Stimulated activated CD4-positive, alpha-beta T cell treated with anti-CD3 and anti-CD28 coated beads, Interleukin-4, amount 100 ng/mL, for 48 hours (primary cell): Measurements from ENCODE around the gene TUBA4A.
"Not testable (repeated sequence)": the region's sequence is repeated elsewhere in the genome, so short reads cannot be mapped to it uniquely, and the experiment has no call there.

Experiments used
- DNase-seq, 2 donors: peaks; one replicate each; pipeline ENCODE4 v3.0.0-alpha.2; 2020; ENCODE audit warnings: low read depth in 2 of 2

The TUBA4A gene

DNA sequence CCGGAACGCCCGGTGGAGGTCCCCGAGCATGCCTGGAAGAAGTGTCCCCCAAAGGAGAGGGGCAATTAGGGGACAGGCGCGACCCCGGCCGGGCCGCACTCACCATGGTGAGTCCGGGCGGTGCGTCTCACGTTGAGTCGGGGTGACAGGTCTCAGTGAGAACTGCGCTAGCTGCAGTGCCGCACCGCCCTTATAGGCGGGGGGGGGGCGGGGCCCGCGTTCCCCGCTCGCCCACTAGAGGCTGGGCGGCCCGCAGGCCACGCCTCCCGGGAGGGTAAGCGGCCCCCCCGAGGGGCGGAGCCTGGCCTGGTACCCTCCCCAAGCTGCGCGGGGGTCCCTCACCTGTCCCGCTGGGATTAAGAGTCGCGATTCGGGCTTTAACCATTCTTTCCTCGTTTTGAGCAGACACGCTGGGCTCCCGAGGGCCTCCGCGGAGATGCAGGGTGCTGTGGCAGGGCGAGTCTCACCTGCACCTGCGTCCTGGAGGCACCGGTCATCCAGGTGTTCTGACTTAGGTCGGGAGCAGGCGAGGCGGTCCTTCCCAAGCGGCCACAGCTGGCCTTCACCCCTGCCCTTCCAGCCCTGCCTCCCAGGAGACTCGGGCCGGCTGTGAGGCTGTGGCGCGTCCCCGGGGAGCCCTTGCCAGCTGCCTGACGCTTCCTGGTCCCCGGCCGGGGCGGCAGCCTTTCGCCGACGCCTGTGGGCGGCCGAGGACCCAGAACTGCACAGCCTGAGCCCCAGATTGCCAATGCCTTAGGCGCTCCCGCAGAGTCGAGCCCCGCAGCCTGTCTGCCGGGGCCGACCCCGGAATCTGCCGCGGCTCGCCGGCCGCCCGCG lies at the start of gene TUBA4A:
Gene TUBA4A, minus strand, starts transcription at position 166 of the 837 bp plus-strand sequence. Its CDS starts 60 bp downstream, at position 106.
- peak; percentile 84 to 86 for DNase-seq

DNA sequence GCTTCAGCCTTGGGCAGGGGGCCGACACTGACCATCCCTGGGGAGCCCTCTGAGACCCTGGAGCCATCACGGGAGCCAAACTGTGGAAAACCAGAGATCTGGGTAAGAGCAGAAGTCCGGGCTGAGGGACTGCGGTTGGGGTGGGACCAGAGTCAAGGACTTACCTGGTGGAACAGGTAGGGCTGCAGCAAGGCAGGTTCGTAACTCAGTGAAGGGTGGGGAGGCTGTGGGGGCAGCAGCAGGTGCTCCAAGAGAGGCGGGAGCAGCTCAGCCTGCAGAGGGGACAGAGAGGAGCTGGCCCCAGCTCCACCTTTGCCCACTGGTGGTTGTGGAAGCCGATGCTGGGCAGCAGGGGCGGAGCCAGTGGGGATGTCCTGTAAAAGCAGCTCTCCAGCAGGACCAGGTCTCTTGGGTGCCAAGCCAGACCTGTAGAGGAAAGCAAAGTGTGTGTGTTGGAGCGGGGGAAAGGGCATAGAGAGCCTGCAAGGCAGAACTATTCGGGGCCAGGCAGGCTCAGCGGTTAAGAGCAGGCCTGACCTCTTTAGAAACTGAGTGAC lies 48.8 kb upstream of the TUBA4A start:
- no peak for DNase-seq

DNA sequence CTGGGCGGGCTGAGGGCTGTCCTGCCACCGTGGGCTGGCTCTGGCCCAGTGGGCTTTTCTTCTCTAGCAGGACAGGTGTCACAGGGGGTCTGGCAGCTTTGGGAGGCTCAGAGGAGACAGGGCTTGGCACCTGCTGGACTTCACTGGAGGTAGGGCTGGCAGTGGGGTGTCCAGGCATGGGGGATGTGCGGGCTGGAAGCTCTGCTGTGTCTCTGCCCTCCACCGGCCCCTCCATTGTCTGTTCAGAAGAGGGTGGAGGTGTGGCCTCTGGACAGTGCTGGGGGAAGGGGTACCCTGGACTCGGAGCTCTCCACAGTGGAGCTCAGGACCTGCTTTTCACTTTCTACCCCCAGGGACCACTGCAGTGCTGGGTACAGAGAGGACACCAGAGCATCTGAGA lies 46.3 kb upstream of the TUBA4A start:
- no peak for DNase-seq

DNA sequence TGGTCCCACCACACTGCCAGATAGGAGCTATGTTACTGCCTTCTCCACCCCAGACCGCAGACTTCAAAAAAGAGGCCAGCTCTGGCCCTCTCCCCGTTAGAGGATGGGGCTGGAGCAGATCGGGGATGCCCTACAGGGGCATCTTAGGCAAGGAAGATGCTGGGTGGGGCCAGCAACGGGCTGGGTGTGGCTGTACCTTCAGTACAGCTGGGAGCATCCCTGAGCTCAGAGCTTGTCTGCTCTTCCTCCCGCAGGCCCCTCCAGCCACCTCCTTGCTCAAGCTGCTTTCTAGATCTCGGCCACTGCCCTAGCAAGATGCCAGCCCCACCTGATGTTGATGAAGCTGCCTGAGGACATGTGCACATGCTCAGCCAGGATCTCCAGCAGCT lies 45.6 kb upstream of the TUBA4A start:
- DNase-seq = no peak

DNA sequence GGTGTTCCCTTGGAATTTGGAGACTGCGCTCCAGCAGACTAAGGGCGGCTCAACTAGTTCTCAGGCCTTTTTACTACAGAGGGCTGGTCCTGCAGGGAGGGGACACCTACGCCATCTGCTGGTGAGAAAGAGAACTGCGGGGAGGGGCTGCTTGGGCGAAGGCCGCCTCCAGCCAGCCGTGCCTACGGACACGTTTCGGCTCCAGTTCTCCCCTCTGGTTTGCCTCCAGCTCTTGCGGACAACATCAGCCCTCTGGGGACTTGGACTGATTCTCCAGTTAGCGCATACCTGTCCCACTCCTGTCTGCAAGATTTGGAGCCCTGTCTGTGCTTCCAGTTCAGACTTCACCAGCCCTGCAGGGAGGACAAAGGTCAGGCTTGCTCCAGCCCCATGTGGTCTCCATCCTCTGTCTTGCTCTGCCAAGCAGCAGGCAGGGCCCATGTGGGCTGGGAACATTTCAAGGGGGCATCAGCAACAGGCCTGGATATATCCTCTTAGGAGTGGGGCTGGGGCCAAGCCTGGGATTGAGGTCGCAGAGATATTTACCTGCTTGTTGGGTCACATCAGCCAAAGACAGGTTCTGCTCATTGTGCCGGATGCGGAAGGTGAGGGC lies 45.1 kb upstream of the TUBA4A start:
- DNase-seq = peak; percentile 85 to 94

DNA sequence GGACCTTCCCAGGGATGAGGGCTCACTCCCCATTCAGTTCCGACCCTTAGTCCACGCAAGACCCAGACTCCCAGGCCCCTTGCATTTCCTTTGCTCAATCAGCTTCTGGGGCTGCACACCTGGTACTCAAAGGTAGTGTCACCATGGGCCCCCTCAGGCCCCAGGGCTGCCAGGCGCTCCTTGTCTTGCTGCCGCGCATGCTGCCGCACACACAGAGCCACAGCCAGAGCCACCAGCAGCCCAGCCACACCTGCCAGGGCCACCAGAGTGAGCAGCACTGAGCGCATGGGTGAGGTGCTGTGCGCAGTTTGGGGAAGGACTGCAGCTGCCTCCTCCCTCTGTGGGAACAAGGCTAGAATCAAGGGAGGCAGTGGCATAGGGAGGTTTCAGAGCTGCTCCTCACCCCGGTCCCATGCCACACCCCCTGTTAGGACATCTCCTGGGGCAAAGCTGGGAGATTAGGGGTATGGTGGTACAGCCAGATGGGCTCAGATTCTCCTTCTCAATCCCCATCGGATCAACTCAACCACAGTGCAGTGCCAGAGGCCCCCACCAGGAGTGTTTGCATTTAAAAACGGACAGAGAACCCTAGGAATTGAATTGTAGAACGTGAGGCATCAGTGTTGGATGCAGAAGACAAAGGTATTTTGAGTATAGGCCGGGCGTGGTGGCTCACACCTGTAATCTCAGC lies 44.2 kb upstream of the TUBA4A start:
- DNase-seq = no peak

DNA sequence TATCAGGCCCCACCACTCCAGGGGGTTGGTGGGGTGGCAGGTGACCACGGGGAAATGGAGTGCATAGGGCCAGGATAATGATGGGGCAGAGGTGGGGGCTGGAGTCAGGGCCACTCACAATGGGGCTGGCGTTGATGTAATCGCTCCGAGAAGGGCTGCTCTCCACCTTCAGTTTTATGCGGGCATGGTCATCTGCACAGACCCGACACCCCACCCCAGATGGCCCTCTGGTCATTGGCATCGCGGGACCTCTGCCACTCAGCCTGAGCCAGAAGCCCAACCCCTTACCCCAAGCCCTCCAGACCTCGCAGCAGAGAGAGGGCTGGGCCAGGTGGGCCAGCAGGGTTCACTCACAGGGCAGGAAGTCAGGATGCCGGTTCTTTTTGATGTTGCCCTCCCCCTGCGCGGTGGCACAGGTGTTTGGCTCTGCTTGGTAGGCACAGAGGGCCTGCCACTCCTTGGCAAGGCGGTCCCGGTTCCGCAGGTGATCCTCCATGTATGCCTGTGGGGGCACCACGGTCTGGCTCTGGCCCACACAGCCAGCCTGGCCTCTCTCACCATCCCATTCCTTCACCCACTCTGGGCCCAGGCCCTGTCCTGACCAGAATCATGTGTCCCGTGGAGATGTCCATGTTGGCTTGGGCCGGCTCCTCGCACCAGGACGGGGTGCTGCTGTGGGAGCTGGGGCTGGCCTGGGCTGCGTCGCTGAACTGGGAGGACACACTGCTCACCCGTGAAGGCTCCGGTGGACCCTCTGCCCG lies 43.1 kb upstream of the TUBA4A start:
- no peak for DNase-seq

DNA sequence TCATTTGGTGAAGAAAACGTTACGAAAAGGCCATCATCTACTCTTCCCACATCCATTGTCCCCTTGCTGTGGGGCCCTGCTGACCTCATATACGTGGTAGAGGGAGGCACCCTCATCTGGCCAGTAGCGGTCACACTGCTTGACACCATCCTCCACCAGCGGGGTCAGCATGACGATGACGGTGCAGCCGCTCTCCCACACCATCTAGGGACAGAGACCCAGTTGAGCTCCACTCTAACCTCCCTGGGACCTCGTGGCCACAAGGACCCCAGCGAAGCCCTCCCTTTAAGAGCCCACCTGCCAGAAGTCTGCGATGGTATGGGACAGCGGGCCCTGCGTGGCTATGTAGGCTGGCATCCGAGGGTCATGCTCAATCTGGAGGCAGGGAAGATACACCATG lies 42.4 kb upstream of the TUBA4A start:
- no peak for DNase-seq

DNA sequence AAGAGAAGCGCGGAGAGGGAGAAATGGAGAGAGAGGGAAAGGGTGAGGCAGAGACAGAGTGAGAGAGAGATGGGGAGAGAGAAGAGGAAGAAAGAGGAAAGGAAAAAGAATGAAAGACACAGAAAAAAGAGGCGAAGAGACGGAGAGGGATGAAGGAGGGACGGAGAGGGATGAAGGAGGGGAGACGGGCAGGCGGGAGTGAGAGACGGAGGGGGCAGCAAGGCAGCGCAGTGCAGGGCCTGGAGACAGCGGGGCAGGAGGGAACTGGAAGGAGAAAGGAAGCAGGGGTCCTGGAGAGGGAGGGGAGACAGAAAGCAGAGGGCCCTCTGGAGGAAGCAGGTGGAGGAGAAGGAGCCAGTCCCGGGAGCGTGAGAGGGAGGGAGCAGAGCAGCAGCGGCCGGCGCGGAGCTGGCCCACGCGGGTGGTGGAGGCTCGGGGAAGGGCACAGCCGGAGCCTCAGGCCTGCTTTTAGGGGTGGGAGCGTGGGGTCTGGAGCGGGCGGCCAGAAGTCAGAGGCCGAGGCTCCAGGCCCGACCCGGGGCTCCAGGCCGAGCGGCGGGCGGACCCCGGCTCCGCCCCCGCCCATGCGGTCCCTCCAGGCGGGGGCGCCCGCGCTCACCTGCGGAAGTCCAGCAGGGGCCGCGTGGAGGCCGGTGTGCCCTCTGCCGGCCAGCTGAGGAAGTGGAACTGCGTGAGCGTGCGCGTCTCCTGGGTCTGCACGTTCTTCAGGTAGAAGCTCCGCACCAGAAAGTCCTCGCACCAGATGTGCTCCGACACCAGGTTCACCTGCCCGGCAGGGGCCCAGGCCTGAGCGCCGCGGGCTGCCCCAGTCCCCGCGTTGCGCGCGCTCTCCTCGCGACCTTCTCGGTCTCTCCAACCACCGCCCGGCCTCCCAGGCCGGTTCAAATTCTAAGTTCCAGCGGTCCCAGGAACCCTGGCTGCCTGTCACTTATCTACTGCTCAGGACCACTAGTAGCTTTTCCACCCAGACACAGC lies 40.9 kb upstream of the TUBA4A start:
- DNase-seq = peak; percentile 81 to 82

DNA sequence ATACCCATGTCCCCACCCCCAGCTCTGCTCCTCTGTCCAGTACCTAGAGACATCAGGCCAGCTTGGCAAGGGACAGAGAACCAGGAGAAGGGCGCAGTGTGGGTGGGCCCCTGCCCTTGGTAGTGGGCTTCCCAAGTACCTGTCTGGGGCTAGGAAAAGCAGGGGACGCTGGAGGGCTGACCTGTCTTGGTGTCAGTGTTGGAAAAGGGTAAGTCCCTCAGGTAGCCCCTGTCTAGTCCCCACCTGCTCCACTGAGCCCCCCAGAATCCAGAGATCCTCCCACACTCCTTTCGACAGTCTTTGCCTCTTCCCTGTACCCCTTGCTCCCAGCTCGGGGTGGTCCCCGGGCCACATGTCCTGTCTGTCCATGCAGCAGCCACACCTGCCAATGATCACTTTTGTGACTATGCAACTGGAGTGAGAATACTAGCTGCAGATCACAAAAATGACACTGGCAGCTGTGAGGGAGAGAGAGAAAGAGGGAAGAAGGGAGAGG lies 40.1 kb upstream of the TUBA4A start:
- DNase-seq = no peak

DNA sequence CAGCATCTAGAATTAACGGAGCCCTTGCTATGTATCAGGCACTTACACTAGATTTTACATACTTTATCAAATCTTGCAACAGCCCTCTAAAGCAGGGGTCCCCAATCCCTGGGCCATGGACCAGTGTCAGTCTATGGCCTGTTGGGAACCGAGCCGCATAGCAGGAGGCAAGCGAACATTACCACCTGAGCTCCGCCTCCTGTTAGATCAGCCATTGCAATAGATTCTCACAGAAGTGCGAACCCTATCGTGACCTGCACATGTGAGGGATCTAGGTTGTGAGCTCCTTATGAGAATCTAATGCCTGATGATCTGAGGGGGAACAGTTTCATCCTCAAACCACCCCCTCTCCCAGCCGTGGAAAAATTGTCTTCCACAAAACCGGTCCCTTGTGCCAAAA lies 38.9 kb upstream of the TUBA4A start:
- no peak for DNase-seq

DNA sequence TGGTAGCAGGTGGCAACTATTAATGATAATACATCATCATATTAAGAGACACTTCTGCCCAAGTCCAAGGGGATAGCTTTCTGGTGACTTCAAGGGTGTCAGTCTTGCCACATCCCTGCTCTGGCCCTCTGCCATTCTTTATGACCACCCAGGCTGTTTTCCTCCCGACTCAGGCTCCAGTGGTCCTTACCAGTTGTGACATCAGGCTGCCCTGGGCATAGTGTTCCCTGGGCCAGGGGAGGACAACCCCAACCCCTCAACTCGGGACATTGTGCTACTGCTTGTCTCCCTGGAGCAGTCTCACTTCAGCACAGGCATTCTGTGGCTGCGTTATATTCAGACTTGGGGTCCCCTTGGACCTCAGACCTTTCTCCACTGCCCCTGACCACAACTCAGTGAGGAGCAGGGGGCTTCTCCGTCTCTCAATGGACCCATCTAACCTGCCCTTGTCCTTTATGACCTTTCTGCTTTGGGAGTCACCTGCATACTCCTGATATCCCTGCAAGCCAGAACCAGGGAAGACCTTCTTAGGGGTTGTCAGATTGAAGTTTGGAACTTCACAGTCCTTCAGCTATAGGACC lies 38.3 kb upstream of the TUBA4A start:
- no peak for DNase-seq

DNA sequence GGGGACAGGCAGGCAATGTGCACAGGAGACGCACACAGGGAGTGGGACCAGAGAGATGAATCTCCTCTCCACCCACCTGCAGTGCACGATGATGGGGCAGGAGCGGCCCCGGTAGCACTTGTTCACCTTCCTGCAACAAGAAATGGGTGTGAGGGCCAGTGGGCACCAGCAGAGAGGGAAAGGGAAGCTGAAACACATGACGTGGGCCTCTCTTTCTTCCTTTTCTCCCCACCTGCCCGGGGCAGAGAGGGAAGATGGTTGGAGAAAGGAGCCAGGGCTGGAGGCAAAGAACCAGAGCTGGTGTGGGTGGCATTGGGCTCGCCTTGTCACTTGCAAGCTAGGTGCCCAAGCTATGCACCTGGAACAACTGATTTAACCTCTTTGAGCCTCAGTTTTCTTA lies 37.7 kb upstream of the TUBA4A start:
- no peak for DNase-seq

DNA sequence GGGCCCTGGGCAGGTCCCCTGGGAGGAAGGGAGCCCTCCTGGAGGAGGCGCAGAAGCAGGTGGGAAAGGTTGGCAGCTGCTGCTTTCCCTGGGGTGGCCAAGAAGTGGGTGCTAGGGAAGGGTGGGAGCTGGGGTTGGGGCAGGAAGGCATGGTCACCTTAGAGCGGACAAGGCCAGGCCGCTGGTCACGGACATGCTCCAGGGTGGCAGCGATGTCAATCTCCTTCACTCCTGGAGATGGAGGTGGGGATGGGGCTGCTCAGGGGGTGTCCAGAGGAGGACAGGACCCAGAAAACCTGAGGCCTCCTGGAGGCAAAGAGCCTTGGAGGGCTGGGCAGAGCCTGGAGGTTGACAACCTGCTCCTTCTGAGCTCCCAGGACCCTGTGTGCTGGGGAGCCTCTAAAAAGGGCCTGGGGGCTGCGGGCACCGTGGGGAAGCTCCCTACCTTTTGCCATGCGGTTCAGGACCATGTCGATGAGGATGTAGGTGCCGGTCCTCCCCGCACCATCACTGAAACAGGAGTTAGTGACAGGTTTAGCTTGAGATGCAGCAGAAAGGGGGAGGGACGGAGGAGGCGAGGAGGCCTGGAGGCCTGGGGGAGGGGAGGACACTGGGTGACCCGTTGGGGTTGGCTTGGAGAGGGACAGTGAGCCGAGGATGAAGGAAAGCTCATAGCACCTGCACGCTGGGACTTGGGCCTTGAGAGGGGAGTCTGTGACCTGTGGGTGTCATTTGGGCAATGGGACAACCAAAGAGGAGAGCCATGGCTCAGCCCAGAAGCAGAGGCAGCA lies 36.9 kb upstream of the TUBA4A start:
- DNase-seq = no peak

DNA sequence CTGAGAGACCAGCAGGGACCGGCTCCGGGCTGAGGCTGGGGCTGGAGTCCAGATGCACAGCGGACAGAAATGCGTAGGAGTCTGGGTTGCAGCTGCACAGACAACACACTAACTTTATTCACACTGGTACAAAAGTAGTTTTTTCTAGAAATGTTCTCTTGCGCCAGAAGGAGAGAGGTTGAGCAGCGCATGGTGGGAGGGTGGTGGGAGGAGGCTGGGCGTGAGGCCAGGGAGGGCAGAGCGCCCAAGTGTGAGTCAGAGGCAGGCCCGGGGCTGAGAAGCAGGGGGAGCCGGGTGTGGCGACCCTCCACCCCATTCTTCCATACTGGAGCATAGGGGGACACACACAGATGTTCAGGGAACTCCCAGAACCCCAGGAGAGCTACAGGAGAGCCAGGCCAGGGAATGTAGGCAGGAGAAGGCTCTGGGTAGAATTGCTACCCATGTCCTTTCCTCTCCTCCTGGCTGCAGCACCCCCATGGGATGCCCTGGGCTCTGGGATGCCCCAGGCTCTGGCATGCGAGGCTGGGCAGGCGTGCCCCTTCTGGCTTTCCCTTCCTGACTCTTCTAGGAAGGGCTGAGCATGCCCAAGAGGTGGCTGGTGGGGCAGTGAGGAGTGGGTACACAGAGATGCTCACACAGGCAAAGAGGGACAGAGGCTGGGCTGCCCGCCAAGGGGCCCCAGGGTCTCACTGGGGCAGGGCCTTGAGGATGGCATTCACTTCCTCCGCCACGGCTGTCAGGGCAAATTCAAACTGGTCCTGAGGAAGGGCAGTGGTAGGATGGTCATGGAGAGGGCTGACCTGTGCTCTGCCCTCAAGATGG lies 36.0 kb upstream of the TUBA4A start:
- DNase-seq = no peak

DNA sequence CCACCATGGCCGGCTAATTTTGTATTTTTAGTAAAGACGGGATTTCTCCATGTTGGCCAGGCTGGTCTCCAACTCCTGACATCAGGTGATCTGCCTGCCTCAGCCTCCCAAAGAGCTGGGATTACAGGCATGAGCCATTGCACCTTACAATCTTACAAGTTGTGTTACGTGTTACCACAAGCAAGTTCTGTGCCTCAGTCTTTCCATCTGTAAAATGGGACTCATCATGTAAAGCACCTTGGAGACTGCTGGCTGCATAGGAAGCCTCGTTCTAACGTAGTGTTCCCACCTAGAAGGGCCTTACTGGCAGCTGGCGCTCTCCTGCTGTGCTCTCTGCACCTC lies 35.4 kb upstream of the TUBA4A start:
- DNase-seq = no peak

DNA sequence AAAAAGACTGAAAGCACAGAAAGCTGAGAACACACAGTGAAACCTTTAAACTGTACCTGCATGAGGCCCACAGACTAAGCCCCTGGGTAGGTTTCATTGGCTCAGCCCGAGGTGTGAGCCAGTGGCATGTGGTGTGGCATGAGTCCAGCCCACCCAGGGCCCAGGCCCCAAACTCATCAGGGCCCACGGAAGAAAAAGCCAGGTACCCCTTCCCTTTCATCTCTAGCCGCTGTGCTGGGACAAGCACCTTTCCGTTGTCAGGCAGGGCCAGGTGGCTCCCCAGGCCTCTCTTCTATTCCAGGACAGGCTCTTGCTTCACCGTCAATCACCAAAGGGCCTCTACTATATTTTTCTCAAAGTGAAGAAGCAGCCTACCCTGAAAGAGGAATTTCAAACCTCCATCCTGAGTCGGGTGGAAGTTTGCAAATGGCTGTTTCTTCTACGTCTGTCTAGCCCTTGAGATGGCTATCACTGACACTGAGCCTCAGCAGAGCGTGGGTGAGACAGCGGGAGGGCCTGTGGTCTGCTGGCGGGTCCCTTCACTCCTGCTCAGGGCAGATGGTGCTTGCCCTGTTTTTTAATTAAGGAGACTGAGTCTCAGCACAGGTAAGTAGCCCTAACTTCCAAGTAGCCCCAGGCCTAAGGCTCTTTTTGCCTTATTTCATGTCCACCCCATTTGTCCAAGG lies 34.0 kb upstream of the TUBA4A start:
- DNase-seq = no peak

DNA sequence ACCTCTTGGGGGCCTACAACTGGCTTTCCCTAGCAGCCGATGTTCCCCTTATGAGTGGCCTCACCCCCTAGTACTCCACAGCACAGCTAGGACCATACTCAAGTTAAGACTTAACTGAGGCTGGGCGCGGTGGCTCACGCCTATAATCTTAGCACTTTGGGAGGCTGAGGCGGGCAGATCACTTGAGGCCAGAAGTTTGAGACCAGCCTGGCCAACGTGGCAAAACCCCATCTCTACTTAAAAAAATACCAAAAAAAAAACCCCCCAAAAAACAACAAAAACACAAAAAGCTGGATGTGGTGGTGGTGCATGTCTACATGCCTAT lies 33.4 kb upstream of the TUBA4A start:
- not testable (repeated sequence) for DNase-seq
